Measurements from ENCODE around the gene TIAM1.

The TIAM1 gene

GRCh38 chr21:31205412-31205811 is 138.6 kb downstream of the TIAM1 start:
- H3K4me3 ChIP-seq (ENCODE audit: low read depth, low read length) = no peak overlapping the region
- DNase-seq (ENCODE audit: low read depth) = peak; percentile 25
- no peak for TF ChIP-seq CTCF (conservative IDR thresholded peaks at IDR 0.05; ENCODE audit: low read depth, low read length)

- no peak for TF ChIP-seq CTCF (conservative IDR thresholded peaks at IDR 0.05; ENCODE audit: low read depth, low read length)
- no peak overlapping the region for H3K4me3 ChIP-seq (ENCODE audit: low read depth, low read length)
- no peak for DNase-seq (ENCODE audit: low read depth)
Measured at GRCh38 chr21:31204801-31205200, 139.3 kb downstream of the TIAM1 start.

GRCh38 chr21:31203431-31204054 is 140.5 kb downstream of the TIAM1 start:
- no peak overlapping the region for H3K4me3 ChIP-seq (ENCODE audit: low read depth, low read length)
- TF ChIP-seq CTCF (conservative IDR thresholded peaks at IDR 0.05; ENCODE audit: low read depth, low read length) = peak; percentile 27
- peak; percentile 49 for DNase-seq (ENCODE audit: low read depth)

GRCh38 chr21:31201548-31201947 is 142.5 kb downstream of the TIAM1 start:
- TF ChIP-seq CTCF (conservative IDR thresholded peaks at IDR 0.05; ENCODE audit: low read depth, low read length) = no peak
- H3K4me3 ChIP-seq (ENCODE audit: low read depth, low read length) = no peak overlapping the region
- peak; percentile 68 for DNase-seq (ENCODE audit: low read depth)

- no peak overlapping the region for H3K4me3 ChIP-seq (ENCODE audit: low read depth, low read length)
- no peak for TF ChIP-seq CTCF (conservative IDR thresholded peaks at IDR 0.05; ENCODE audit: low read depth, low read length)
- DNase-seq (ENCODE audit: low read depth) = peak; percentile 23
Measured at GRCh38 chr21:31201144-31201543, 142.9 kb downstream of the TIAM1 start.

- peak; percentile 81 for DNase-seq (ENCODE audit: low read depth)
- no peak overlapping the region for H3K4me3 ChIP-seq (ENCODE audit: low read depth, low read length)
- peak; percentile 61 for TF ChIP-seq CTCF (conservative IDR thresholded peaks at IDR 0.05; ENCODE audit: low read depth, low read length)
Measured at GRCh38 chr21:31198575-31198974, 145.5 kb downstream of the TIAM1 start.

GRCh38 chr21:31196724-31197123 is 147.3 kb downstream of the TIAM1 start:
- H3K4me3 ChIP-seq (ENCODE audit: low read depth, low read length) = no peak overlapping the region
- TF ChIP-seq CTCF (conservative IDR thresholded peaks at IDR 0.05; ENCODE audit: low read depth, low read length) = no peak
- DNase-seq (ENCODE audit: low read depth) = no peak

Measured in choroid plexus epithelial cell (primary cell).